HCT116 (cell line): ENCODE measurements around the gene RBM47. TPM values are rescaled to one million over a fixed set of nuclear protein-coding genes. Genes with fewer than 3 reads are reported as not detected.

ENCODE experiments used
- ATAC-seq: fragments of 200-7000 bp; cut with Tn5 transposase; 2 replicates; pipeline ENCODE4 v1.9.1; 2020; ENCODE audit warnings: mild to moderate bottlenecking, moderate library complexity
- BruUV-seq: library from RNA; stranded (reverse); fragments of 400-500 nt; replicated peaks from 2 replicates; lab custom pipeline; 2021; lab: Mats Ljungman, UMichigan
- CTCF ChIA-PET: fragments of 300-600 bp; sonication (Branson Sonifier 250); formaldehyde crosslinking; loops from one replicate; lab custom pipeline; 2021; ENCODE audit warnings: antibody characterized with exemption; lab: Charles Lee
- POLR2A ChIA-PET: fragments of 300-600, 350-600 bp; sonication (Branson Sonifier 250); formaldehyde crosslinking; loops from one replicate; lab custom pipeline; 2021; ENCODE audit warnings: antibody characterized with exemption; lab: Charles Lee
- RAD21 ChIA-PET, 2 experiments: fragments of 300-600 bp; sonication (Branson Sonifier 250); formaldehyde crosslinking; loops; one replicate each; lab custom pipeline; 2023; ENCODE audit warnings: low total read pairs in 2 of 2; ENCODE audit not compliant: uncharacterized antibody in 2 of 2, unreplicated experiment in 2 of 2, low non-redundant PET in 1 of 2; lab: Charles Lee
- DNase-seq: peaks from one replicate; pipeline ENCODE4 v3.0.0-alpha.2; 2010; ENCODE audit warnings: low read depth, low spot score
- H2AFZ ChIP-seq: fragments of 200-600 bp; shearing (Covaris generic), sonication (generic); 2 replicates; pipeline ENCODE4 v1.6.1; 2017; ENCODE audit warnings: low read depth, mixed run types, mixed read lengths, antibody characterized with exemption, low read length; ENCODE audit not compliant: poor library complexity, severe bottlenecking
- H3K27ac ChIP-seq: 2 replicates; pipeline ENCODE4 v1.5.1; 2012; ENCODE audit warnings: low read depth, low read length
- H3K27me3 ChIP-seq: fragments of 200-600 bp; sonication (generic); 2 replicates; pipeline ENCODE4 v1.6.1; 2016; ENCODE audit warnings: mixed run types, low read length, mixed read lengths; ENCODE audit not compliant: insufficient read depth
- H3K36me3 ChIP-seq, 2 experiments: fragments of 200-500 bp in 1 of 2; fragments of 200-600 bp in 1 of 2; sonication (Bioruptor generic) in 1 of 2; sonication (generic) in 1 of 2; 2 replicates each; pipeline versions ENCODE4 v1.5.1 to v1.6.1; 2014 to 2016; ENCODE audit warnings: low read length in 2 of 2, inconsistent platforms in 1 of 2, mixed read lengths in 1 of 2, mixed run types in 1 of 2; ENCODE audit not compliant: insufficient read depth in 2 of 2, control insufficient read depth in 1 of 2
- H3K4me1 ChIP-seq, 2 experiments: fragments of 200-600 bp in 1 of 2; sonication (generic) in 1 of 2; 2 replicates each; pipeline versions ENCODE4 v1.5.1 to v1.6.1; 2012 to 2017; ENCODE audit warnings: low read length in 2 of 2, inconsistent platforms in 1 of 2, mild to moderate bottlenecking in 1 of 2, mixed read lengths in 1 of 2, mixed run types in 1 of 2, moderate library complexity in 1 of 2; ENCODE audit not compliant: insufficient read depth in 2 of 2, control insufficient read depth in 1 of 2
- H3K4me2 ChIP-seq: fragments of 200-600 bp; sonication (generic); 2 replicates; pipeline ENCODE4 v1.6.1; 2017; ENCODE audit warnings: mixed run types, low read length, mixed read lengths
- H3K4me3 ChIP-seq, 2 experiments: fragments of 200-600 bp in 1 of 2; sonication (generic) in 1 of 2; replicated peaks in 1 of 2; 2 replicates each; pipeline ENCODE4 v1.5.1; 2011 to 2016; ENCODE audit warnings: low read length in 2 of 2, control low read depth in 1 of 2, low read depth in 1 of 2, mild to moderate bottlenecking in 1 of 2, mixed read lengths in 1 of 2, mixed run types in 1 of 2
- H3K79me2 ChIP-seq: fragments of 200-600 bp; sonication (generic); 2 replicates; pipeline ENCODE4 v1.6.1; 2017; ENCODE audit warnings: mild to moderate bottlenecking, mixed run types, low read length, moderate library complexity, mixed read lengths; ENCODE audit not compliant: insufficient read depth
- H3K9ac ChIP-seq: fragments of 200-600 bp; sonication (generic); 2 replicates; pipeline ENCODE4 v1.6.1; 2016; ENCODE audit warnings: low read length, mixed read lengths
- H3K9me2 ChIP-seq: fragments of 200-600 bp; sonication (generic), shearing (Covaris generic); 2 replicates; pipeline ENCODE4 v1.6.1; 2017; ENCODE audit warnings: mixed run types, mild to moderate bottlenecking, moderate library complexity; ENCODE audit not compliant: insufficient read depth
- H3K9me3 ChIP-seq, 2 experiments: fragments of 200-500 bp in 1 of 2; fragments of 200-600 bp in 1 of 2; sonication (Bioruptor generic) in 1 of 2; sonication (generic) in 1 of 2; 2 replicates each; pipeline ENCODE4 v1.6.1; 2014 to 2017; ENCODE audit warnings: low read length in 2 of 2, mixed read lengths in 2 of 2, inconsistent platforms in 1 of 2, low read depth in 1 of 2, mild to moderate bottlenecking in 1 of 2, mixed run types in 1 of 2, moderate library complexity in 1 of 2; ENCODE audit not compliant: control insufficient read depth in 1 of 2, insufficient read depth in 1 of 2
- H4K20me1 ChIP-seq: fragments of 200-600 bp; sonication (generic), shearing (Covaris generic); 2 replicates; pipeline ENCODE4 v1.6.1; 2017; ENCODE audit warnings: mixed run types, mild to moderate bottlenecking, moderate library complexity; ENCODE audit not compliant: insufficient read depth
- ELF1 ChIP-seq: IDR thresholded peaks from 2 replicates; pipeline ENCODE4 v1.6.1; 2012; ENCODE audit warnings: low read depth, borderline replicate concordance
- EZH2phosphoT487 ChIP-seq: fragments of 200-600 bp; IDR thresholded peaks from 2 replicates; pipeline ENCODE4 v1.6.1; 2018; ENCODE audit warnings: antibody characterized with exemption, borderline replicate concordance
- FOSL1 ChIP-seq: IDR thresholded peaks from 2 replicates; pipeline ENCODE4 v1.6.1; 2012; ENCODE audit warnings: low read depth
- JUND ChIP-seq: IDR thresholded peaks from 2 replicates; pipeline ENCODE4 v1.6.1; 2012
- POLR2A ChIP-seq: IDR thresholded peaks from 2 replicates; pipeline ENCODE4 v1.7.0; 2011; ENCODE audit warnings: borderline replicate concordance; ENCODE audit not compliant: insufficient read depth, insufficient read length; ENCODE audit errors: extremely low read depth
- SIN3A ChIP-seq: IDR thresholded peaks from 2 replicates; pipeline ENCODE4 v1.6.1; 2012; ENCODE audit warnings: low read depth
- SP1 ChIP-seq: IDR thresholded peaks from 2 replicates; pipeline ENCODE4 v1.6.1; 2012; ENCODE audit warnings: low read depth
- YY1 ChIP-seq: IDR thresholded peaks from 2 replicates; pipeline ENCODE4 v1.6.1; 2011; ENCODE audit warnings: low read length, low read depth, moderate library complexity, mild to moderate bottlenecking; ENCODE audit not compliant: insufficient replicate concordance; ENCODE audit errors: extremely low read depth
- ZBTB33 ChIP-seq: IDR thresholded peaks from 2 replicates; pipeline ENCODE4 v1.6.1; 2011; ENCODE audit warnings: mild to moderate bottlenecking, low read length, moderate library complexity; ENCODE audit not compliant: insufficient replicate concordance; ENCODE audit errors: extremely low read depth
- ZFX ChIP-seq: fragments of 450-650 bp; IDR thresholded peaks from 2 replicates; pipeline ENCODE4 v1.6.1; 2017
- ZNF274 ChIP-seq: fragments of 200-500 bp; sonication (Bioruptor generic); IDR thresholded peaks from 2 replicates; pipeline ENCODE4 v1.6.1; 2014; ENCODE audit warnings: mild to moderate bottlenecking, low read depth, low read length, inconsistent platforms
- intact Hi-C: fragments of 100-400 bp; cut with micrococcal nuclease; formaldehyde crosslinking; loops from 2 replicates; pipeline ENCODE4 v1.10.0; 2022
- total RNA-seq: library from RNA; stranded (reverse); gene quantifications from one replicate; pipeline ENCODE4 v1.2.1, GENCODE V29; 2021; ENCODE audit not compliant: unreplicated experiment
- TF ChIP-seq, protein P1 (sequence below), 3 experiments: fragments of 200-600 bp in 1 of 3; sonication (generic) in 1 of 3; IDR thresholded peaks in 2 of 3; conservative IDR thresholded peaks in 1 of 3; 2 replicates each; pipeline ENCODE4 v1.5.1; 2012 to 2017; ENCODE audit warnings: low read depth in 2 of 3, low read length in 2 of 3, antibody characterized with exemption in 1 of 3, borderline replicate concordance in 1 of 3, control low read depth in 1 of 3, mild to moderate bottlenecking in 1 of 3, mixed read lengths in 1 of 3, mixed run types in 1 of 3, moderate library complexity in 1 of 3; ENCODE audit not compliant: insufficient read depth in 1 of 3

RBM47 gene
- total RNA-seq, 1 experiment from 2014 or later = 22.2 TPM

- H3K9ac ChIP-seq = no peak overlapping the region
- no peak overlapping the region for H3K4me2 ChIP-seq
- ATAC-seq (no peak), DNase-seq (no peak)
- TF ChIP-seq YY1 = no peak
- TF ChIP-seq SIN3A = no peak
- TF ChIP-seq, protein P1, sequence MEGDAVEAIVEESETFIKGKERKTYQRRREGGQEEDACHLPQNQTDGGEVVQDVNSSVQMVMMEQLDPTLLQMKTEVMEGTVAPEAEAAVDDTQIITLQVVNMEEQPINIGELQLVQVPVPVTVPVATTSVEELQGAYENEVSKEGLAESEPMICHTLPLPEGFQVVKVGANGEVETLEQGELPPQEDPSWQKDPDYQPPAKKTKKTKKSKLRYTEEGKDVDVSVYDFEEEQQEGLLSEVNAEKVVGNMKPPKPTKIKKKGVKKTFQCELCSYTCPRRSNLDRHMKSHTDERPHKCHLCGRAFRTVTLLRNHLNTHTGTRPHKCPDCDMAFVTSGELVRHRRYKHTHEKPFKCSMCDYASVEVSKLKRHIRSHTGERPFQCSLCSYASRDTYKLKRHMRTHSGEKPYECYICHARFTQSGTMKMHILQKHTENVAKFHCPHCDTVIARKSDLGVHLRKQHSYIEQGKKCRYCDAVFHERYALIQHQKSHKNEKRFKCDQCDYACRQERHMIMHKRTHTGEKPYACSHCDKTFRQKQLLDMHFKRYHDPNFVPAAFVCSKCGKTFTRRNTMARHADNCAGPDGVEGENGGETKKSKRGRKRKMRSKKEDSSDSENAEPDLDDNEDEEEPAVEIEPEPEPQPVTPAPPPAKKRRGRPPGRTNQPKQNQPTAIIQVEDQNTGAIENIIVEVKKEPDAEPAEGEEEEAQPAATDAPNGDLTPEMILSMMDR (IDR thresholded peaks at IDR 0.05 in 2 of 3, conservative IDR thresholded peaks at IDR 0.05 in 1 of 3; ENCODE audit: borderline replicate concordance in 1 of 3, insufficient read depth in 1 of 3, low read depth in 2 of 3, low read length in 2 of 3) = no peak
- no peak for TF ChIP-seq POLR2A
- TF ChIP-seq EZH2phosphoT487 = no peak
- TF ChIP-seq, all 23 proteins: peak for 0
- no peaks in the 10 kb centered on the region for H3K79me2 ChIP-seq
- H3K27me3 ChIP-seq = no peaks in the 10 kb centered on the region
- peaks cover 5 to 9% of the 10 kb centered on the region in 2 experiments; a peak in 3 of 4 replicates for H3K4me1 ChIP-seq
- H3K9me2 ChIP-seq = no peaks in the 10 kb centered on the region
- ChIA-PET CTCF (no interaction called here), RAD21 (no interaction called here), POLR2A (no interaction called here)
- no peaks in the 10 kb centered on the region for H3K36me3 ChIP-seq
- H2AFZ ChIP-seq = no peak overlapping the region
- BruUV-seq = no TSS peak
- H3K4me3 ChIP-seq = no peak overlapping the region
- intact Hi-C loops = no loop called here
- H4K20me1 ChIP-seq = no peaks in the 10 kb centered on the region
- H3K9me3 ChIP-seq = no peaks in the 10 kb centered on the region
- no peak overlapping the region for H3K27ac ChIP-seq
These were observed 228.6 kb downstream of the RBM47 start for GRCh38 chr4:40401096-40401495.

- no peaks in the 10 kb centered on the region for H3K27me3 ChIP-seq
- H3K4me3 ChIP-seq = no peak overlapping the region
- no peak overlapping the region for H2AFZ ChIP-seq
- H3K36me3 ChIP-seq = no peaks in the 10 kb centered on the region
- H4K20me1 ChIP-seq = no peaks in the 10 kb centered on the region
- H3K79me2 ChIP-seq = no peaks in the 10 kb centered on the region
- TF ChIP-seq JUND (no peak), ZNF274 (no peak), FOSL1 (no peak), SP1 (no peak), ZFX (no peak), ELF1 (no peak), ZBTB33 (no peak)
- TF ChIP-seq, protein P1 (IDR thresholded peaks at IDR 0.05 in 2 of 3, conservative IDR thresholded peaks at IDR 0.05 in 1 of 3; ENCODE audit: borderline replicate concordance in 1 of 3, insufficient read depth in 1 of 3, low read depth in 2 of 3, low read length in 2 of 3) = no peak
- TF ChIP-seq, all 23 proteins: peak for 0
- Histone ChIP-seq H3K4me1 (peaks cover 7 to 12% of the 10 kb centered on the region in 2 experiments; a peak in 3 of 4 replicates), H3K9me3 (no peaks in the 10 kb centered on the region), H3K27ac (no peak overlapping the region), H3K9ac (no peak overlapping the region), H3K4me2 (no peak overlapping the region), H3K9me2 (no peaks in the 10 kb centered on the region)
- intact Hi-C loops = no loop called here
- no peak for ATAC-seq
- RAD21 ChIA-PET = no interaction called here
- POLR2A ChIA-PET = no interaction called here
- no peak for DNase-seq
- BruUV-seq = no TSS peak
- CTCF ChIA-PET = no interaction called here
These were observed 230.1 kb downstream of the RBM47 start for GRCh38 chr4:40399578-40399977.
